ENCODE data around the gene LRRC4C.

LRRC4C gene

DNA sequence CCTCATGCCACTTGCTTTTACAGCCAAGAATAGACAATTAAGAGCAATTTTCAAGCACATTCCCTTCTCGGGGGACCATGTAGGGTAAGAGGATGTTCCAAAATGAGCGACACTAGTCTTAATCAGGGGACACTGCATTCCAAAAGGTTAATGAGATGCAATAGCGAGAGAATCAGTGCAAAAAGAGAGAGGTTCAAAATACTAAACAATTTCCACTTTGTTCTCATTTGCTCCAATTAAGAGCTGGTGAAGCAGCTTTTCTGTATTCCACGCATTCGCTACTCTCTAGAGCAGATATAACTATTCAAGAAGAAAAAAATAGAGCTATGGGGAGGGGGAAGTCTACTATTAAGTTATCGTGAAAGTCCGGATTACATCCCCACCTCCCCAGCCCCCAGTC, 811 bp downstream of the LRRC4C start:
- Histone ChIP-seq H3K4me1 (peaks cover 0 to 4% (median 3%) of the 10 kb centered on the region in 4 donors), H3K27me3 (peaks cover 0 to 7% of the 10 kb centered on the region in 2 donors), H3K27ac (no peak overlapping the region), H3K4me3 (no peak overlapping the region), H3K36me3 (no peaks in the 10 kb centered on the region), H3K9me3 (no peaks in the 10 kb centered on the region)
- intact Hi-C loops (cut with DNase I; ENCODE audit: low total_unique reads) = no loop called here
- no peak for DNase-seq
- TF ChIP-seq, protein P1, sequence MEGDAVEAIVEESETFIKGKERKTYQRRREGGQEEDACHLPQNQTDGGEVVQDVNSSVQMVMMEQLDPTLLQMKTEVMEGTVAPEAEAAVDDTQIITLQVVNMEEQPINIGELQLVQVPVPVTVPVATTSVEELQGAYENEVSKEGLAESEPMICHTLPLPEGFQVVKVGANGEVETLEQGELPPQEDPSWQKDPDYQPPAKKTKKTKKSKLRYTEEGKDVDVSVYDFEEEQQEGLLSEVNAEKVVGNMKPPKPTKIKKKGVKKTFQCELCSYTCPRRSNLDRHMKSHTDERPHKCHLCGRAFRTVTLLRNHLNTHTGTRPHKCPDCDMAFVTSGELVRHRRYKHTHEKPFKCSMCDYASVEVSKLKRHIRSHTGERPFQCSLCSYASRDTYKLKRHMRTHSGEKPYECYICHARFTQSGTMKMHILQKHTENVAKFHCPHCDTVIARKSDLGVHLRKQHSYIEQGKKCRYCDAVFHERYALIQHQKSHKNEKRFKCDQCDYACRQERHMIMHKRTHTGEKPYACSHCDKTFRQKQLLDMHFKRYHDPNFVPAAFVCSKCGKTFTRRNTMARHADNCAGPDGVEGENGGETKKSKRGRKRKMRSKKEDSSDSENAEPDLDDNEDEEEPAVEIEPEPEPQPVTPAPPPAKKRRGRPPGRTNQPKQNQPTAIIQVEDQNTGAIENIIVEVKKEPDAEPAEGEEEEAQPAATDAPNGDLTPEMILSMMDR (IDR thresholded peaks at IDR 0.05) = no peak

DNA sequence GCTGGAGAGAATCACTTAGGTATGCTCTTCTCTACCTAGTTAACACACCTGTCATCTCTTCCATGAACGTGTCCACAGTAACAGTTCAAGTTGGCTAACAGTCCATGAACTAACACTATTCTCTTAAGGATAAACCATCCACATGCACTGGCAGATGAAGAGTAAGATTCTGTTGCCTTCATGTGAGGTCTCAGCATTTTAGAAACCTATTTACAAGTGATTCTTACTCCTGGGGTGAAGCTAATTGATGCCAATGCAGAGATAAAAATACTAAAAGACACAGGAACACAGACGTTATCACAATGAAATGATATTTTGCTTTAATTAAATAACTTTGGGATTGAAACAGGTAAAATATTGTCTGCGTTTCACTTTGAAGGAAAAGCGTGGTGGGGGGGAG, 1.3 kb downstream of the LRRC4C start:
- Histone ChIP-seq H3K4me1 (peaks cover 0 to 4% (median 3%) of the 10 kb centered on the region in 4 donors), H3K36me3 (no peaks in the 10 kb centered on the region), H3K27ac (no peak overlapping the region), H3K9me3 (no peaks in the 10 kb centered on the region), H3K4me3 (no peak overlapping the region), H3K27me3 (peaks cover 0 to 7% of the 10 kb centered on the region in 2 donors)
- intact Hi-C loops (cut with DNase I; ENCODE audit: low total_unique reads) = no loop called here
- DNase-seq = no peak
- TF ChIP-seq, protein P1 (IDR thresholded peaks at IDR 0.05) = no peak

DNA sequence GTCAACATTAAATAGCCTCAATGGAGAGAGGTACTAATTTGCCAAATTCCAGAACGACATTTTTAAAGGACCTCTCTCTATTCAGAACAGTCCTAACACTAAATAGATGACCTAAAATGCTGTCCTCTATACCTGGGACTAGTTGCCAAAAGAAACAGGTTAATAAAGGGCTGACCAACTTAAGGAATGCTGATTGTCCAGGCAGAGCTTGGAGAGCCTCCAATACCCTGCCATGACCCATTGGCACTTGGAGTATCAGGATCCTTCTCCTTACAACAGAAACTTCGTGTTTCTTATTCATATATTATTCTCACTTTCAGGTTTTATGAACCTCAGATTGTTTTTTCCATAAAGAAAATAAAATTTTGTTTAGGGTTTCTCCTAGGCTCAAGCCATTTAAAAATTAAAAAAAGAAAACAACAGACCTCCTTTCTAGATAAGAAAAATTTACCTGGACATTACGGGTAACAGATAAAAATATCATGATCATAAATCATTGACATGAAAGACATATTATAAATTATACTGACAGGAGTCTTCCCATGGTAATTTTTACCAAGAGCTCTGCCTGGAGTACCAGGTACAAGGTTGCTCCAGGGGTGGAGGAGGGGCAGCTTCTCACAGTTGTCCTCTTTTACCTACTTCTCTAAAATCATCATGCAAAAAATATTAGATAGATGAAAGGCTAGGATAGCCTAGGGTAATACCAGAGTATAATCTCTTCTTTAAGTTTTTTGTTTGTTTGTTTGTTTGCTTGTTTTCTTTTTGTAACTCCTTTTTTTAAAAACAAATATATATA, 2.0 kb downstream of the LRRC4C start:
- no peaks in the 10 kb centered on the region for H3K9me3 ChIP-seq
- no peak overlapping the region for H3K4me3 ChIP-seq
- TF ChIP-seq, protein P1 (IDR thresholded peaks at IDR 0.05) = no peak
- intact Hi-C loops (cut with DNase I; ENCODE audit: low total_unique reads) = no loop called here
- H3K27me3 ChIP-seq = peaks cover 0 to 7% of the 10 kb centered on the region in 2 donors
- H3K4me1 ChIP-seq = peaks cover 0 to 4% (median 3%) of the 10 kb centered on the region in 4 donors
- no peak for DNase-seq
- no peaks in the 10 kb centered on the region for H3K36me3 ChIP-seq
- H3K27ac ChIP-seq = no peak overlapping the region

DNA sequence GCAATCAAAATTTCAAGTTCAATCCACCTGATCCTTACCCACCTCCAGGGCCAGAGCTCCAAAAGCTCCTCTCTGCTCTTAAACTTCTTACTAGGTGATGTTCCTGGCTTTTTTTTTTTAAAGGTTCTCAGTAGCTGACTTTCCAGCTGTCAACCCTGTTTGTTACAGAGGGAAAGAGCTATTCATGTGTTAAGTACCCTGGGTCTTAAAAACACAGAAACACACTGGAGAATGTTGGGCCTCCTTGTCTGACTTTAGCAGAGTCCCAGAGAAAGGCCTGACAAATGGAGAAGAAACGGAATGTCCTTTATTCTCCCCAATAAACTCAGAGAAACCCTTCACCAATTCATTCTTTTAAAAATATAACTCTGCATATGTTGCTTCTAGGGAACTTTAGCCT, 3.2 kb downstream of the LRRC4C start:
- TF ChIP-seq, protein P1 (IDR thresholded peaks at IDR 0.05) = no peak
- no peak for DNase-seq
- no peaks in the 10 kb centered on the region for H3K9me3 ChIP-seq
- intact Hi-C loops (cut with DNase I; ENCODE audit: low total_unique reads) = no loop called here
- H3K36me3 ChIP-seq = no peaks in the 10 kb centered on the region
- H3K27ac ChIP-seq = no peak overlapping the region
- peaks cover 0 to 7% of the 10 kb centered on the region in 2 donors for H3K27me3 ChIP-seq
- no peak overlapping the region for H3K4me3 ChIP-seq
- H3K4me1 ChIP-seq = peaks cover 0 to 4% (median 3%) of the 10 kb centered on the region in 4 donors

DNA sequence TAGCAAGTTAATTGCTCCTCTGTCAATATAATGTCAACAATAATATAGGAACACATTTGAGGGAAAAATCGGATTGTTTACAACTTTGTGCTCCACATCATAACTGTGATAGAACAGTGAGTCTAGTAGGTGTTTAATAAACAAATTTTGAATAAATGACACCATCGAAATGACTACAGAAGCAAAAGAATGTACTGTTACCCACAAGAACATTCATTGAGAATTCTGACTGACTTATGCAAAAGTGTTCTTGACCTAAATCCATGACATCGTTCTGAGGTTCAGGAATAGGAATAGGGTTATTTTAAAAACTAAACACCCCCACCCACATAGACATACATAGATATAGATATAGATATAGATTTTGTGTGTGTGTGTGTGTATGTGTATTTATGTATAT, 8.4 kb downstream of the LRRC4C start:
- Histone ChIP-seq H3K27me3 (no peaks in the 10 kb centered on the region), H3K4me3 (no peak overlapping the region), H3K4me1 (no peaks in the 10 kb centered on the region), H3K36me3 (no peaks in the 10 kb centered on the region), H3K9me3 (no peaks in the 10 kb centered on the region), H3K27ac (no peak overlapping the region)
- intact Hi-C loops (cut with DNase I; ENCODE audit: low total_unique reads) = no loop called here
- no peak for DNase-seq
- TF ChIP-seq, protein P1 (IDR thresholded peaks at IDR 0.05) = no peak

Measured in tibial artery (tissue), 4 donors.